Hippocampal formation (tissue), 2 donors: Measurements from ENCODE around the gene SERPINA4.

Experiments
- DNase-seq, 2 donors: peaks; one replicate each; lab custom pipeline; 2025; lab: John Stamatoyannopoulos, UW

SERPINA4 gene

GRCh38 chr14:94615823-94616570 is 54.8 kb downstream of the SERPINA4 start:
- DNase-seq, result no peak

- no peak for DNase-seq
These were observed 56.2 kb downstream of the SERPINA4 start for GRCh38 chr14:94617366-94617941.

GRCh38 chr14:94617988-94618822 is 57.0 kb downstream of the SERPINA4 start:
- DNase-seq, result no peak

GRCh38 chr14:94619297-94619696 is 58.1 kb downstream of the SERPINA4 start:
- no peak for DNase-seq
